GM11168 (cell line): ENCODE results near the gene PLA2G3.

Source experiments
- in situ Hi-C: fragments of 300-500 bp; cut with MboI; formaldehyde crosslinking; loops from one replicate; pipeline ENCODE4 v1.12.0; 2022; ENCODE audit warnings: low sequenced_read_pairs; ENCODE audit not compliant: unreplicated experiment

The PLA2G3 gene

DNA sequence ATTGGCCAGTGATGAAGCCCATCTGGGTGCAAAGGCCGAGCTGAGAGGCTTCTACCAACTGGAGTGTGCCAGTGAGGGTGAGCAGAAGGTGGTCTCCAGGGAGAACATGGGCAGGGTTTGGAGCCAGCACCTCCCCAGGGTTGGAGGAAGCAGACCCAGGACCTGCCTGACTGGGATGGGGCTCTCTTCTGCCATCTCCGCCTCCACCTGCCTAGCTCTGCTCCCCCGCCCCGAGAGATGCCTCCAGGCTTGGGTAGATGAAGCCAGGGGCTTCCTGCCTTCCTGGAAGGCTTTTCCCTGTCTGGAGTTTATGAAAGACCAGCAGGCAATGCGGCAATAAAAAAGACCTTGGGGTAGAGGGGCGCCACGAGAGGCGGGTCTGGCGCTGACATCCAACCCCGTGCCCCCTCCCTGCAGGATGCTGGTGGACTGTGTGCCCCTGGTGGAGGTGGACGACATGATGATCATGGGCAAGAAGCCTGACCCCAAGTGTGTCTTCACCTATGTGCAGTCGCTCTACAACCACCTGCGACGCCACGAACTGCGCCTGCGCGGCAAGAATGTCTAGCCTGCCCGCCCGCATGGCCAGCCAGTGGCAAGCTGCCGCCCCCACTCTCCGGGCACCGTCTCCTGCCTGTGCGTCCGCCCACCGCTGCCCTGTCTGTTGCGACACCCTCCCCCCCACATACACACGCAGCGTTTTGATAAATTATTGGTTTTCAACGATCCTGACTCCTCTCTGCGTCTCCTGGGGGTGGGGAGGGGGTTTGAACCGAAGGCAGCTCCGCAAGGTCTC lies 36.2 kb downstream of the PLA2G3 start:
- in situ Hi-C loops: no loop called here

DNA sequence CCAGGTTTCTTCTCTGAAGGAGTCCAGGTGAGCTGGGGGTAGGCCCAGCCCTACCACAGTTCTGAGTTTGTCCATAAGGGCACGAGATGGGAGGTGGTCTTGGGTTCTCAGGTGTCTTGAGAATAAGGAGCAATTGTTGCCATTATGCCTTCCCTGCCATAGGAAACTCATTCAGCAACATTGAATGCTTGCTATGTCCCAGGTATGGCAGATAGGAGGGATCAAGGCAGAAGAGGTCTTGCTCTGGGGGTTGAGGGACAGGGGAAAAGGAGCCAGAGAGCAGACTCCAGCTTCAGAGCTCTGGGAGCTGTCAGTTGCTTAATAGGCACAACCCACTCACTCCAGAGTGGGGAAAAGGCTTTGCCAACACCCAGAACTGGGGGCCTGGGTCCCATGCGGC lies 37.2 kb downstream of the PLA2G3 start:
- in situ Hi-C loops: no loop called here

DNA sequence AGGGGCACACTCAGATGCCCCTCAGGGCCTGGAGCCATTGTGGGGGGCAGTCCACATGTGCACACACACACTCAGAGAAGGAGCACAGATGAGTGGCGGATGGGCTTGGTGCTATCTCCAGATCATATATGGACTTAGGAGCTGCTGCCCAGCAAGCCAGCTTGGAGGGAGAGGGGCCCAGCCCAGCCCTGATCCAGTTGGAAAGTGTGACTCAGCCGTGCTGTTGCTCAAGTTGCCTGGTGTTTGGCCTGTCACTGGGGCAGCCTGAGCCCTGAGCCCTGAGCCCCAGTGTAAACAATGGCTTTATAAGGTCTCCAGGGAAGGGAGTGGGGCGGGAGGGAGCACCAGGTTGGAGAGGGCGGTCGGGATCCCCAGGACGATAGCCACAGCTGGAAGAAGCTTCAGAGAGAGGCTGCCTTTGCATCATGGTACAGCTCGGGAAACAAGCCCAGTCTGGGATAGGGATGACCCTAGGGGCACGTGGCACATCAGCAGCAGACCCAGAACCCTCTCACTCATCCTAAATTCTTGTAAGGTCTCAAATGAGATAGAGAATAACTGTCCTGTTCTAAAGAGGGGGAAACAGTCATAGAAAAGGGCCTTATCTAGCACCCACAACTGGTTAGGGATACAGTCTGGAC lies 37.7 kb downstream of the PLA2G3 start:
- in situ Hi-C loops: no loop called here

DNA sequence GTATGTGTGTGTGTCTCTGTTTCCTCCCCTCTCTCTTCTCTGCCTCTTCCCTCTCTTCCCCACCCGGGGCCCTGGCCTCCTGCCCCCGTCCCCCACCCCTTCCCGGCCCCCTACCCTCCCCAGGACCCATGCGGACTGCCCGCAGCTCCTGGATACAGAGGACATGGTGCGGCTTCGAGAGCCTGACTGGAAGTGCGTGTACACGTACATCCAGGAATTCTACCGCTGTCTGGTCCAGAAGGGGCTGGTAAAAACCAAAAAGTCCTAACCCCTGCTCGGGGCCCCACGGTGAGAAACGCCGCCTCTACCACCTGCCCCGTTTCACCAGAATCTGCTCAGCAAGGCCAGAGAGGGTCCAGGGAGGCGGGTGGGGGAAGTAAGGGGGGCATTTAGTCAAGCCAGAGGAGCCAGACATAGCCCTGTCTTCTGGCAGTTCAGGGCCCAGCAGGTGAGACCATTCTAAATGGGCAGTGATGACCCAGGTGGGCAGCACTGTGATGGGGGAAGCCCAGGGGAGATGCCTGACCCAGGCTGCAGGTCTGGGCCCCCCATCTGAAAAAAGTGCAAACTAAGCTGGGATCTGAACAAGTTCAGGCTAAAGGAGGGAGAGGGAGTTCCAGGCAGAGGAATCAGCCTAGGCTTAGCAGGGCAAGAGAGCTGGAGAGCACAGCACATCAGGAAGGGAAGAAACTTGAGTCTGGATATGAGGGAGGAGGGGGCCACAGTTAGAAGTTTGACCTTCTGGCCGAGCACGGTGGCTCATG lies 39.4 kb downstream of the PLA2G3 start:
- in situ Hi-C loops: no loop called here

DNA sequence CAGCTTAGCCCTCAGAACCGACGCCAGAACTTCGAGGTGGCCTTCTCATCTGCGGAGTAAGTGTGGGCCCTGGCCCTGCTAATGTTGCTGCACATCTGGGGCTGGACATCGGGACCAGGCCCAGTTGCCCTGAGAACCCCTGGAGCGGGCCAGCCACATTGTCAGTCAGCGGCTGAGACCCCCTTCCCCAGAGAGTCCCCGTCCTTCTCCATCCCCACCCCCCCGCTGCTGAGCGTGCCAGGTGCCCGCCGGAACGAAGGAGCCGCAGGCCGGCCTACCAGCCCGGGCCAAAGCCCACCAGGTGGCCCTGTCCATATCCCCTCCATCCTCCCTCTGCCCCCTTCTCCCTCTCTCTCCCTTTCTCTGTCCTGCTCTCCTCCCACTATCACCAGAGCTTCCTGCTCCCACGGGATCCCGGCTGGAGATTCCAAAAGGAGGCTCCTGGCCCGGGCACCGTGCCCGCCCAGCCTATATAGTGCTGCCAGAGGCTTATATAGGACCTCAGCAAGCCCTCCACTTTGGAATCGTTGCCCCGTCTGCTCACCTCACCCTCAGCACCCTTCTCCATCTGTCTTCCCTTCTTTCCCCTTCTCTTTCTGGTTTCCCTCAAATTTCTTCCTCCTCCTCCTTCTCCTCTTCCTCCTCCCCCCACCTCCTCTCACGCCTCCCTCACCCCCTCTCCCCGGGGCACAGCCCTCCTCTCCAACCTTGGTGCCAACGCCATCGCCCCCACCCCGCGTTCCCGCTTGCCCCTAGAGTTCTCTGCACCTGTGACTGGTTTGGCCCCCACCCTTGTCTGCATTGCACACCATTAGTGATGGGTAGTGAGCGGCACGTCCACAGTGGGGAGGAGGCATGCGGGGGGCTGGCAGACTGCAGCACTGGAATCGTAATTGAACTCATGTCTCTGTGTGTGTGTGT lies 40.2 kb downstream of the PLA2G3 start:
- in situ Hi-C loops: loop anchor here (10.0 kb wide), 1 partner anchor 165 kb away; no protein-coding TSS in a partner anchor

DNA sequence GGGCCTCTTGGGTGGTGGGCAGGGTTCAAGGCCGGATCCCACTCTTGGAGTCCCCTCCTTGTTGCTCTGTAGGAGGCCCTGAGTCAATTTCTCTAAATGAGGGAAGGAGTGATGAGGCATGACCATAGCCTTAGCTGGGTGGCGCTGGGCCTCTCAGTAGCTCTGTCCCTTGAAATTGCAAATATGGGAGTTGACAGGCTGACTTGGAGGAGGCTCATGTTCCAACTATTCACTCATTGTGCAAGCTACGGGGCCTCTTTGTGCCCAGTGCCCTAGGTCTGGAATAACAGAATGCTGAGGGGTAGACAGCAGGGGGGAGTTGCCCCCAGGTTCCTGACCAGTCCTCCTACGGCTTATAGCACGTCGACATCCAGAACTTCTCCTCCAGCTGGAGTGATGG lies 40.9 kb downstream of the PLA2G3 start:
- in situ Hi-C loops: loop anchor here (10.0 kb wide), 1 partner anchor 165 kb away; no protein-coding TSS in a partner anchor

DNA sequence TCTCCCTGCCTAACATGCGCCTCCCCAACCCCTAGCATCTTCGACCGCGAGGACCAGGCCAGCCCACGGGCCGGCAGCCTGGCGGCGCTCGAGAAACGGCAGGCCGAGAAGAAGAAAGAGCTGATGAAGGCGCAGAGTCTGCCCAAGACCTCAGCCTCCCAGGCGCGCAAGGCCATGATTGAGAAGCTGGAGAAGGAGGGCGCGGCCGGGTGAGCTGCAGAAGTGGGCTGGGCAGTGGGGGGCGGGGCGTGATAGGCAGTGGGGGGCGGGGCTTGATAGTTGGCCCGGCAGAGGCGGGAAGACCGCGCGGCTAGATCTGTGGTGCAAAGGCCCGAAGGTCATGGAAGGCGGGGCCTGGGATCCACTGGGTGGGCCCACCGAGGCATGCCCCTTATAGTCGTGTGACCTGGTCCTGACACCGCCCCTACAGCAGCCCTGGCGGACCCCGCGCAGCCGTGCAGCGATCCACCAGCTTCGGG lies 41.6 kb downstream of the PLA2G3 start:
- in situ Hi-C loops: loop anchor here (10.0 kb wide), 1 partner anchor 164 kb away; no protein-coding TSS in a partner anchor

DNA sequence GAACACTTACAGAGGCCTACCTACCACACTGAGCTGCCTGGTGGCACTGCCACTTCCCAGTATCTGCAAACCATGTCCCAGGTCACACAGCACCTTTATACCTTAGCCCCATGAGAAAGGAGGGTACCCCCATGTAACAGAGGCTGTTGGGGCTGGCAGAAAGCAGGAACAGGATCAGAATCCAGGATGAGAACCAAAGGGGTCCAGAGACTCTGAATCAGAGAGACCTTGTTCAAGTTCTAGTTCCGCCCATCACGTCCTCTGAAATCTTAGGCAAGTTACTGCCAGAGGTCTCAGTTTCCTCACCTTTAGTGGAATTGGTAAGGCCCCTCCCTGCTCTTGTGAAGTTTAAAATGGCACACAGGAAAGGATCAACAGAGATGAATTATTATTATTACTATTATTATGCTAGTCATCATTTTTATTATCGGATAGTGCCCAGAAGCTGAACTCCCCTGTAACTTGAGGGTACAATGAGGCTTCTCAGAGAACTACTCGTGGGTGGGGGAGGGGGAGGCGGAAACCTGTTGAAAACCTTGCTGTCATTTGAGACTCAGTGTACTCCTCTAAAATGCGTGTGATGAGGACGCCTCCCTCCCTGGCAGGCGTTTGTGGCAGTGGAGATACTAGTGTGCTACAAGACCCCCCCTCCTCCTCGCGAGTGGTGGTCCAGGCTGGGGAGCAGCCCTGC lies 42.2 kb downstream of the PLA2G3 start:
- in situ Hi-C loops: loop anchor here (10.0 kb wide), 1 partner anchor 163 kb away; no protein-coding TSS in a partner anchor

DNA sequence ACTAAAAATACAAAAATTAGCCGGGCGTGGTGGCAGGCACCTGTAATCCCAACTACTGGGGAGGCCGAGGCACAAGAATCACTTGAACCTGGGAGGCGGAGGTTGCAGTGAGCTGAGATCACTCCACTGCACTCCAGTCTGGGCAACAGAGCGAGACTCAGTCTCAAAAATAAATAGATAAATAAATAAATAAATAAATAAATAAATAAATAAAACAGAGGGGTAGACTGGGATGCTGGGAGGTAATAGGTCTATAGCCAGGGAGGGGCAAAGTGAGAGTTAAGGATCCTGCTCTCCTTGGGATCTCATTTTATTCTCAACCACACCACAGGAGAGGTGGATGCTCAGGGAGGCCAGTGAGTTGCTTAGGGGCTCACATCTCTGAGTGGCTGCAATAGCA lies 42.8 kb downstream of the PLA2G3 start:
- in situ Hi-C loops: loop anchor here (10.0 kb wide), 1 partner anchor 163 kb away; no protein-coding TSS in a partner anchor

DNA sequence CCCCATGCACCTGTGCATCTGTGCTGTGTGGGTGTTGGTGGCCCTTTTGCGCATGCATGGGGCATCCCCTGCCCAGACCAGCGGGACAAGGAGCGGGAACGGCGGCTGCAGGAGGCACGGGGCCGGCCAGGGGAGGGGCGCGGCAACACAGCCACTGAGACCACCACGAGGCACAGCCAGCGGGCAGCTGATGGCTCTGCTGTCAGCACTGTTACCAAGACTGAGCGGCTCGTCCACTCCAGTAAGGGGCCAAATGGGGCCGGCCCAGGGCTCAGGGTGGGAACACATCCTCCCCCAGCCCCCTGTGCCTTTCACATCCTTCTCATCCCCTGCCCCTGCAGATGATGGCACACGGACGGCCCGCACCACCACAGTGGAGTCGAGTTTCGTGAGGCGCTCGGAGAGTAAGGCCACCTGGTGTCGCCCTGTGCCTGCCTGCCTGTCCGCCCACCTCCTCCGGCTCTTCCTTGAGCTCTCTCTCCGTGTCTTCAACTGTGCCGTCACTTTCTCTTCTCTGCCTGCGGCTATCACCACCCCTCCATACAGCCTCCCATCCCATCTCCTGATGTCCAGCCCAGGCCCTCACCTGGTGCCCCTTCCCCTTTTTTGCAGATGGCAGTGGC lies 43.5 kb downstream of the PLA2G3 start:
- in situ Hi-C loops: loop anchor here (10.0 kb wide), 1 partner anchor 162 kb away; no protein-coding TSS in a partner anchor

DNA sequence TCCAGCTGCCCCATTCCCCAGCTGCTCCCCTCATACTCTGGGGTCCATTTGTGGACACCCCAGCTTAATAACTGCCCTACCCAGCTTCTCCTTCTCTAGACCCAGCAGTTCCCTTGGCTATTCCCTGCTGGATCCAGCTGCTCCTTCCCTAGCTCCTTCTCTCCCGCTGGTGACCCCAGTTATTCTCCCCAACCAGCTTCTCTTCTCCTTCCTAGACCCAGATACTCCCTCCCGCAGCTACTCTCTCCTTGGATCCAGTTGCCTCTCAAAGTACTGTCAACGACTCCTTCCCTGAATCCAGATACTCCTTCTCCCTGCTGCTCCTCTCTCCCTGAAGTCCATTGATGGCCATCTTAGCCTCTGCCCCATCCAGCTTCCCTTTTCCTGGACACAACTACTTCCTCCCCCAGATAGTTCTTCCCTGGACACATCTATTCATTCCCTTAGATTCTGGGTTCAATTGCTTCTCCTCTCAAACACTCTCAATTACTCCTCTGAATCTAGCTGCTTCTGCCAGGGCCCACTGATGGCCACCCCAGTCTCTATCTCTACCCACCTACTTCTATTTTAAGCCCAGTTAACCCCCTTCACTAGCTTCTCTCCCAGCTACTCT lies 44.6 kb downstream of the PLA2G3 start:
- in situ Hi-C loops: loop anchor here (10.0 kb wide), 1 partner anchor 161 kb away; no protein-coding TSS in a partner anchor

DNA sequence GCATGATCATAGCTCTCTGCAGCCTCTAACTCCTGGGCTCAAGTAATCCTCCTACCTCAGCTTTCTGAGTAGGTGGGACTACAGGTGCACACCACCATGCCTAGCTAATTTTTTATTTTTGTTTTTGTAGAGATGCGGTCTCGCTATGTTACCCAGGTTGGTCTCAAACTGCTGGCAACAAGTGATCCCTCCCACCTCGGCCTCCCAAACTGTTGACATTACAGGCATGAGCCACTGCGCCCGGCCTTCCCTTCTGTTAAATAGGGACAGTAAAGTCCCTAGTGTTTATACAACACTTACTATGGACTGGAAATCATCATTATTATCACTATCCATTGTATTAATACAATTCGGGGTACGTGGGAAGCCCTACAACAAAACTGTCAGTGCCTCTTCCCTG lies 45.6 kb downstream of the PLA2G3 start:
- in situ Hi-C loops: loop anchor here (10.0 kb wide), 1 partner anchor 160 kb away; no protein-coding TSS in a partner anchor

DNA sequence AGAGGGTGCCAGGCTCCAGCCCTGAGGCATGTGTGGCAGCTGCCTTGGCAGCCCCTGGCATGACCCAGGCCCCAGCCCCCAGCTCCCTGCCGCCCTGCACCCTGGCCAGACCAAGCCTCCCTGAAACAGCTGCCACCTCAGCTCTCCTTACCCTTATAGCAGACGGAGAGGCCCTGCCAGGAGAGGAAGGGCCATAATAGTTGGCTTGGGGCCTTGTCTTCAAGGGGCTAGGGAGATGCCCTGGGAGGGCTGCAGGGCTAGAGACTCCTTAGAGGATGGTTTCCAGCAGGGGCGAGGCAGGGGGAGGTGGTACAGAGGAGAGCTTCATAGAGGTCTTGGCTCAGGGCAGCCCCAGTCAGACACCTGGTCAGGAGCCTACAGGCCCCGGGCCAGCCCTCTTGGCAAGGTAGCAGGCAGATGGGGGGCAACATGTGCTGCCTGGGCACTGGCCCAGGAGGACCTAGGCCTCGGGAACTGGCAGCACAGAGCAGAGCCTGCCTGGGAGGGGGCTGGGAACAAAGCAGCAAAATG lies 46.2 kb downstream of the PLA2G3 start:
- in situ Hi-C loops: loop anchor here (10.0 kb wide), 1 partner anchor 159 kb away; no protein-coding TSS in a partner anchor

DNA sequence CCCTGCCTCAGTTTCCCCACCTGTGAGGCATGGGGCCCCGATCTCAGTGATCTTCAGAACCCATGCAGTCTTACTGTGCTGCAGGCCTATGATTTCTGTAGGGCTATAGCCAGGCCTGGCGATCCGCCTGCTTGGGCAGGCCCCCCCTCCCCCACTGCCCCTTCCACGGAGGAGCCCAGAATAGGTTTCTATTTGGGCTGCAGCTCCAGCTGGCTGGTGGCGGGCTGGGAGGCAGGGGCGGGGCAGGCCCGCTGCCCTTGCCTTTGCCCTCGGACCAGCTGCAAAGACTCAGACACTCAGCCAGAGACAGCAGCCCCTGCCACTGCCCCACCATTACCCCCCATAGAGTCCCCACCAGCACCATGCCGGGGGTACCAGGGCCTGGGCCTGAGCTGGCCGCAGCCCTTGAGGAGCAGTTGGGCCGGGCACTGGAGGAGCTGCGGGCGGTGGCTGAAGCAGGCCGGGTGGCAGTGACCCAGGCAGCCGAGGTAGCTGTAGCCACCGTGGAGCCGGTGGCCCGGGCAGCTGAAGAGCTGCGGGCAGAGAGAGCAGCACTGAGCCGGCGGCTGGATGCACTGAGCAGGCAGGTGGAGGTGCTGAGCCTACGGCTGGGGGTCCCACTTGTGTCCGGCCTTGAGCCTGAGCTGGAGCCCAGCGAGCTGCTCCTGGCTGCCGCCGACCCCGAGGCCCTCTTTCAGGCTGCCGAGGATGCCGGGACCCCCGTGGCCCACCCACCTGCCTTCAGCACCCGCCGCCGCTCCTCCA lies 47.0 kb downstream of the PLA2G3 start:
- in situ Hi-C loops: loop anchor here (10.0 kb wide), 1 partner anchor 158 kb away; no protein-coding TSS in a partner anchor

DNA sequence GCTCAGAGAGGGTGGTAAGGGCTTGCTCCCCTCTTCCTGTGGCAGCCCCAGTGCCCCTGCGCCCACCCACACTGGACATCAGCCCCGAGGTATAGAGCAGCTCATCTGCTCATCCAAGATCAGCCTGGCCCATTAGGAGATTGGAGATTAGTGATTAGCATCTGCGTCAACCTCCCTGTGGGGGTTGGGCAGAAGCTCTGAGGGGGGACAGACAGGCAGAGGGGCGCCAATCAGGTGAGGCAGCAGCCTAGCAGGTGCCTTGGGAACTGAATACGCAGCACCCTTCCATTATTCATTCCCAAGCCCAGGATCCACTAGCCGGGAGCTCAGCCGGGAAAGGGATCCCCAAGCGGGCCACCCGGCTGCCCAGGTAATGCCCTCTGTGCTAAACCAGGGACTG lies 48.1 kb downstream of the PLA2G3 start:
- in situ Hi-C loops: loop anchor here (10.0 kb wide), 1 partner anchor 157 kb away; no protein-coding TSS in a partner anchor

DNA sequence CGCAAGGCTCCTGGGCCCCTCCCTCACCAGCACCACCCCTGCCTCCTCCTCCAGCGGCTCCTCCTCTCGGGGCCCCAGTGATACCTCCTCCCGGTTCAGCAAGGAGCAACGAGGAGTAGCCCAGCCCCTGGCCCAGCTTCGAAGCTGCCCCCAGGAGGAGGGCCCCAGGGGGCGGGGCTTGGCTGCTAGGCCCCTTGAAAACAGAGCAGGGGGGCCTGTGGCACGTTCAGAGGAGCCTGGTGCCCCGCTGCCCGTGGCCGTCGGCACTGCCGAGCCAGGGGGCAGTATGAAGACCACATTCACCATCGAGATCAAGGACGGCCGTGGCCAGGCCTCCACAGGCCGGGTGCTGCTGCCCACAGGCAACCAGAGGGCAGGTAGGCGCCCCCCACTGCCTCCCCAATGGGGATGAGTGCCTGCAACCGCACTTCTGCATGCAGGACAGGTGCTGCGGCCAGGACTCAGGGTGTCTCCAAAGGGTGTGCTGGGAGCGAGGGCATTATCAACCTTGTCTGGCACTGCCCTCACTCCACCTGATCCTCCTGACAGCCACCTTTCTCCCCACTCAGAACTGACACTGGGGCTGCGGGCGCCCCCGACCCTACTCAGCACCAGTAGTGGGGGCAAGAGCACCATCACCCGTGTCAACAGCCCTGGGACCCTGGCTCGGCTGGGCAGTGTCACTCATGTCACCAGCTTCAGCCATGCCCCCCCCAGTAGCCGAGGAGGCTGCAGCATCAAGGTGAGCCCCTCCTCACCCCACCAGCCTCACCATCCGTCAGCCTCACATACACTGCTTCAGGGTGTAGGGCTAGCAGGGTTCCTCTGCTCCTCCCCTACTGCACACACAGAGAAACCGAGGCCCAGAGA lies 49.0 kb downstream of the PLA2G3 start:
- in situ Hi-C loops: loop anchor here (10.0 kb wide), 1 partner anchor 157 kb away; no protein-coding TSS in a partner anchor
